ENCODE data around the gene UBE2J2.

The UBE2J2 gene

DNA sequence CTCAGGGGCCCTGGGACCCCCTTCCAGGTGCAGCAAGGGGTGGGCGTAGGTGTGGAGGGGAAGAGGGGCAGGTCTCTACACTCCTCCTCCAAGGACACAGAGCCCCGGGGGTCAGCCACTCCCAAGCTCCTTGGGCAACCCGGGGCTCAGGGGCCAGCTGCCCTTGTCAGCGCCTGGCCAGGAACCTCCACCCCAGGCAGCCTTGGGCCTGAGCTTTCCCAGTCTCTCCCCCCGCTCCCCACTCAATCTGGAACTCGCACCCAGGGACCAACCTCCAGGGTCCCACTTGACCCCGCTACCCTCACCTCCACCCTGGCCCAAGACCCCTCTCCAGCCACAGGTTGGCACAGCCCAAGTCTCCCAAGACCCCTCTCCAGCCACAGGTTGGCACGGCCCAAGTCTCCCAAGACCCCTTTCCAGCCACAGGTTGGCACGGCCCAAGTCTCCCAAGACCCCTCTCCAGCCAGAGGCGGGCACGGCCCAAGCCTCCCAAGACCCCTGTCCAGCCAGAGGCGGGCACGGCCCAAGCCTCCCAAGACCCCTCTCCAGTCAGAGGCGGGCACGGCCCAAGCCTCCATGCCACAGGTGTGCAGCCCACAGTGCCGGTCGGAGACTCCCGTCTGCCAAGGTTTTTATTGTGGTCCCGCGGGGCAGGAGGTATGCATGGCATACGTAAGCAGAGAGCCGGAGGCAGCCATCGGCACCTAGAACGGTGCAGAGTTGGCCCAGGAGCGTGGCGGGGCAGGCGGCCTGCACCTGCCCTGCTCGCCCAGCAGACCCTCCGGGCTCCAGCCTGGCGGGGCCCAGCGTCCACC, 62.7 kb downstream of the UBE2J2 start:
- DNase-seq = no peak
- in situ Hi-C loops (cut with MboI; ENCODE audit: low pct_unique_long_range_greater_than_20kb, low sequenced_read_pairs) = no loop called here

GRCh38 chr1:1208713-1209433, 64.8 kb downstream of the UBE2J2 start:
- DNase-seq = peak; percentile 88
- in situ Hi-C loops (cut with MboI; ENCODE audit: low pct_unique_long_range_greater_than_20kb, low sequenced_read_pairs) = no loop called here

- DNase-seq = no peak
- in situ Hi-C loops (cut with MboI; ENCODE audit: low pct_unique_long_range_greater_than_20kb, low sequenced_read_pairs) = no loop called here
Observed at GRCh38 chr1:1207571-1207892, 66.1 kb downstream of the UBE2J2 start.

GRCh38 chr1:1206966-1207531, 66.6 kb downstream of the UBE2J2 start:
- no peak for DNase-seq
- in situ Hi-C loops (cut with MboI; ENCODE audit: low pct_unique_long_range_greater_than_20kb, low sequenced_read_pairs) = no loop called here

DNA sequence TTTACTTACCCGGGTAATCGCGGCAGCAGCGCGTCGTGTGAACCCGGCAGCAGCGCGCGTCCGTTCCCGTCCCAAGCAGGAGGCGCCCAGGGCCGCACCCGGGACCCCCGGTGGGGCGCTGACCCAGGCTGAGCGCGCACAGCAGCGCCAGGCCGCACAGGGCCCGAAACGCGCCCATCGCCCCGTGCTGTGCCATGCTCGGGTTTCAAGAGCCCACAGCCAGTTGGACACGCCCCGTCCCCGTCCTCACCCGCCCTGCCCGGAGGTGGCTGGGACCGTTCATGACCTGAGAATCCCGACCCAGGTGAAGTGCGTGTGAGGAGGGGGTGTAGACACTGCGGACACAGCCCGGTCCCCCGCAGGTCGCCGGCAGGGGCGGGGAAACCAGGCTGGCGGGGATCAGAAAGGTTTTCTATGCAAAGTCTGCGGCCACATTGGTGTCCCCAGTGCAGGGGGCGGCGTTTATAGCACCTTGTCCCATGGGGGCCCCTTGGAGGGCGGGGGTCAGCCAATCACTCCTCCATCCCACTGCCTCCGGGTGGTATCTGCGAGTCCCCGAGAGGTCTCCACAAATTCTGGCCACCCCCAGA, 67.2 kb downstream of the UBE2J2 start, which contains the start of gene TNFRSF18:
TSS of gene TNFRSF18 (minus strand) at position 217 of the 590 bp plus-strand sequence. CDS start at position 196, 21 bp downstream.
- no peak for DNase-seq
- in situ Hi-C loops (cut with MboI; ENCODE audit: low pct_unique_long_range_greater_than_20kb, low sequenced_read_pairs) = no loop called here

- in situ Hi-C loops (cut with MboI; ENCODE audit: low pct_unique_long_range_greater_than_20kb, low sequenced_read_pairs) = no loop called here
- DNase-seq = no peak
Observed at GRCh38 chr1:1205769-1206375, 67.8 kb downstream of the UBE2J2 start.

DNA sequence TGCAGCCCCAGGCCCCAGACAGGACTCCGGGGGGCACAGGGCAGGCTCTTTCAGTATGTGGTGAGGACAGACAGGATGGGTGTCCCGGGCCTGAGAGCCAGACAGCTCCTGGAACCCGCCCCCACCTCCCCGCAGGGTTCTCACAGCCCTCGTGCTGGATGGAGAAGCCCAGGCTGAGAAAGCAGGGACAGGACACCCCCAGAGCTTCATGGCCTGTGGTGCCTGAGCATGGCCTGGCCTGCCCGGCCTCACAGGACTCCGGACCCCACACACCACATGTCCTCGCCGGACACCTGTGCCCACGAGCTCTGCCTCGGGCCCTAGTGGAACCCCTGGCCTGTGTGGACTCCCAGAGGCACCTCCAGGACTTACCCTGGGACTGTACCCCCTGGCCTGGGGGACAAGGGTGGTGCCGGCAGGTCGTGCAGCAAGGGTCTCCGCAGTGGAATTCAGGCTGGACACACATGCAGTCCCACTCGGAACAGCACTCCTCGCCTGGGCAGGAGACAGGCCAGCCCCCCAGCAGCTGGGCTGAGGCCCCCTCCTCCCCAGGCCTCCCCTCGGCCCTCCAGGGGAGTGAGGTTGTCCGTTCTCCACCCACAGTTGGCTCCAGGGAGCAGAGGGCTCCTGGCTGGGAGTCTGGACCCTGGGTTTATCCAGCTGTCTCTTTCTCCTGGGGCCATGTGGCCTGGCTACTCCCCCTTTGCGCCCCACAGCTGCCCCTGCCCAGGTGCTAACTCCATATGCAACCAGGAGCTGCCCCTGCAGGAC, 68.5 kb downstream of the UBE2J2 start:
- in situ Hi-C loops (cut with MboI; ENCODE audit: low pct_unique_long_range_greater_than_20kb, low sequenced_read_pairs) = no loop called here
- no peak for DNase-seq

GRCh38 chr1:1204425-1204920, 69.2 kb downstream of the UBE2J2 start:
- no peak for DNase-seq

More at GRCh38 chr1:1204425-1204920, 69.2 kb downstream of the UBE2J2 start:
- in situ Hi-C loops (cut with MboI; ENCODE audit: low pct_unique_long_range_greater_than_20kb, low sequenced_read_pairs) = no loop called here
